OCI-LY3 (cell line): ENCODE measurements around the gene TRPC4AP.

ENCODE experiments used
- H2AFZ ChIP-seq: fragments of 200-600, 300-600 bp; shearing (Covaris generic); 2 replicates; pipeline ENCODE4 v1.6.0; 2014; ENCODE audit warnings: antibody characterized with exemption, low read depth, low read length
- H3K27ac ChIP-seq: fragments of 200-600, 300-600 bp; sonication (generic); 2 replicates; pipeline ENCODE4 v1.5.1; 2014; ENCODE audit warnings: mild to moderate bottlenecking, low read length, moderate library complexity, mixed read lengths
- H3K27me3 ChIP-seq: fragments of 200-600, 300-600 bp; sonication (generic); 2 replicates; pipeline ENCODE4 v1.6.1; 2014; ENCODE audit warnings: low read depth, low read length, mixed read lengths
- H3K36me3 ChIP-seq: fragments of 200-600, 300-600 bp; sonication (generic); replicated peaks from 2 replicates; pipeline ENCODE3; 2014; ENCODE audit warnings: low read depth, low read length, mixed read lengths
- H3K4me1 ChIP-seq: fragments of 300-600, 200-600 bp; sonication (generic); 2 replicates; pipeline ENCODE4 v1.6.1; 2014; ENCODE audit warnings: low read length, mixed read lengths
- H3K4me2 ChIP-seq: fragments of 200-600, 300-600 bp; sonication (generic); 2 replicates; pipeline ENCODE4 v1.6.1; 2014; ENCODE audit warnings: low read length, mixed read lengths
- H3K4me3 ChIP-seq: fragments of 300-600, 200-600 bp; sonication (generic); 2 replicates; pipeline ENCODE4 v1.5.1; 2014; ENCODE audit warnings: antibody characterized with exemption, mild to moderate bottlenecking, low read length, moderate library complexity
- H3K79me2 ChIP-seq: fragments of 300-600, 200-600 bp; shearing (Covaris generic); 2 replicates; pipeline ENCODE4 v1.6.1; 2014; ENCODE audit warnings: mild to moderate bottlenecking, low read length, mixed read lengths
- H3K9ac ChIP-seq: fragments of 300-600, 200-600 bp; shearing (Covaris generic); 2 replicates; pipeline ENCODE4 v1.6.0; 2014; ENCODE audit warnings: mild to moderate bottlenecking, low read length, moderate library complexity
- H3K9me3 ChIP-seq: fragments of 200-600, 300-600 bp; shearing (Covaris generic); 2 replicates; pipeline ENCODE4 v1.6.1; 2014; ENCODE audit warnings: low read length, mixed read lengths; ENCODE audit not compliant: insufficient read depth
- H4K20me1 ChIP-seq: fragments of 200-600, 300-600 bp; sonication (generic); 2 replicates; pipeline ENCODE4 v1.6.1; 2016; ENCODE audit warnings: low read length, mixed read lengths; ENCODE audit not compliant: insufficient read depth
- CTCF ChIP-seq: fragments of 200-600, 300-600 bp; sonication (generic); IDR thresholded peaks from 2 replicates; pipeline ENCODE4 v1.5.1; 2014; ENCODE audit warnings: antibody characterized with exemption, low read length, low read depth
- EZH2phosphoT487 ChIP-seq: fragments of 200-600 bp; shearing (Covaris generic); IDR thresholded peaks from 2 replicates; pipeline ENCODE4 v1.6.1; 2018; ENCODE audit warnings: antibody characterized with exemption, mixed run types, low read depth

The TRPC4AP gene

GRCh38 chr20:34965051-34965450, 127.6 kb downstream of the TRPC4AP start:
- no peaks in the 10 kb centered on the region for H3K36me3 ChIP-seq
- no peak overlapping the region for H3K4me3 ChIP-seq
- no peak overlapping the region for H3K27ac ChIP-seq
- H2AFZ ChIP-seq: no peak overlapping the region
- no peak overlapping the region for H3K9ac ChIP-seq
- TF ChIP-seq EZH2phosphoT487: no peak
- no peak for TF ChIP-seq CTCF
- H3K27me3 ChIP-seq: no peaks in the 10 kb centered on the region
- H3K79me2 ChIP-seq: no peaks in the 10 kb centered on the region
- no peaks in the 10 kb centered on the region for H3K9me3 ChIP-seq
- peaks cover 4% of the 10 kb centered on the region for H3K4me1 ChIP-seq
- no peaks in the 10 kb centered on the region for H4K20me1 ChIP-seq
- no peak overlapping the region for H3K4me2 ChIP-seq

DNA sequence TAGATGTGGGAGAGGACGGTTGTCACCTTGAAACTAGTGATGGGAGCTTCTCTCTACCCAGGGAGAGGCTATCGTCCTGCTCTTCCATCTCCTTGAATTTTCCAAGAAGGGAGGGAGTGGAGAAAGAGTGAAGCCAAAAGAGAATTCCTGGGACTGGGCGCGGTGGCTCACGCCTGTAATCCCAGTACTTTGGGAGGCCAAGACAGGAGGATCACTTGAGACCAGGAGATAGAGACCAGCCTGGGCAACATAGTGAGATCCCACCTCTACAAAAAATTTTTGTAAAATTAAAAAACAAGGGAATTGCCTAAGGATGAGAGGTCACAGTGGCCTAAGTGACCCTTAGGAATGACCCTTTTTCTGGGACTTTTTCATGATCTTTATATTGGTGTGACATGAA, 128.1 kb downstream of the TRPC4AP start:
- Histone ChIP-seq H3K36me3 (no peaks in the 10 kb centered on the region), H3K4me2 (no peak overlapping the region), H3K4me3 (no peak overlapping the region), H3K27me3 (no peaks in the 10 kb centered on the region), H3K9ac (no peak overlapping the region), H3K9me3 (no peaks in the 10 kb centered on the region), H3K4me1 (peaks cover 4% of the 10 kb centered on the region), H3K79me2 (no peaks in the 10 kb centered on the region), H3K27ac (no peak overlapping the region), H2AFZ (no peak overlapping the region), H4K20me1 (no peaks in the 10 kb centered on the region)
- TF ChIP-seq CTCF (no peak), EZH2phosphoT487 (no peak)

DNA sequence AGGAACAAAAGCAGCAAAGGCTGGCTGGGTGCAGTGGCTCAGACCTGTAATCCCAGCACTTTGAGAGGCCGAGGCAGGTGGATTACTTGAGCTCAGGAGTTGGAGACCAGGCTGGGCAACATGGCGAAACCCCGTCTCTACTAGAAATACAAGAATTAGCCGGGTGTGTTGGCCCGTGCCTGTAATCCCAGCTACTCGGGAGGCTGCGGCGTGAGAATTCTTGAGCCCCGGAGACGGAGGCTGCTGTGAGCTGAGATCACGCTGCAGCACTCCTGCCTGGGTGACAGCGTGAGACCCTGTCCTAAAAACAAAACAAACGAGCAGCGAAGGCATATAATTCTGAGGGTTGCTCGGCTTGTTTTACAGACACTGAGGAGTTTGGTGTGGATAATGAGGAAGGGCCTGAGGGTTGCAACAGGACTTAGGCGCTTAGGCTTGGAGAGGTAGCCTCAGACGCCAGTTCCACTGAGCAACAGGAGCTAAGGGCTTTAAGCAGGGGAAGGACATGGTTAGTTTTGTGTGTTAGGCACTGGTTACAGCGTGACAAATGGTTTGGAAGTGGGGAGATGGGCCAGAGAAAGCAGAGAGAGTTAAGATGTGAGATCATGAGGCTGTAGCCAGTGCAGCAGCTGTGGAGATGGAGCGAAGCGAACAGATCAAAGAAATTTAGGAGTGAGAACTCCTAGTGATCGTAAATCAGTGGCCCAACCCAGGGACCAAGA, 135.7 kb downstream of the TRPC4AP start:
- Histone ChIP-seq H3K36me3 (no peaks in the 10 kb centered on the region), H4K20me1 (no peaks in the 10 kb centered on the region), H3K9me3 (no peaks in the 10 kb centered on the region), H2AFZ (no peak overlapping the region), H3K4me3 (no peak overlapping the region), H3K79me2 (peaks cover 7% of the 10 kb centered on the region), H3K9ac (peak overlapping the region; percentile 81; the same call in 1 of the 2 replicates), H3K4me2 (no peak overlapping the region), H3K27me3 (no peaks in the 10 kb centered on the region), H3K27ac (no peak overlapping the region), H3K4me1 (peaks cover 14% of the 10 kb centered on the region)
- TF ChIP-seq EZH2phosphoT487 (no peak), CTCF (no peak)

DNA sequence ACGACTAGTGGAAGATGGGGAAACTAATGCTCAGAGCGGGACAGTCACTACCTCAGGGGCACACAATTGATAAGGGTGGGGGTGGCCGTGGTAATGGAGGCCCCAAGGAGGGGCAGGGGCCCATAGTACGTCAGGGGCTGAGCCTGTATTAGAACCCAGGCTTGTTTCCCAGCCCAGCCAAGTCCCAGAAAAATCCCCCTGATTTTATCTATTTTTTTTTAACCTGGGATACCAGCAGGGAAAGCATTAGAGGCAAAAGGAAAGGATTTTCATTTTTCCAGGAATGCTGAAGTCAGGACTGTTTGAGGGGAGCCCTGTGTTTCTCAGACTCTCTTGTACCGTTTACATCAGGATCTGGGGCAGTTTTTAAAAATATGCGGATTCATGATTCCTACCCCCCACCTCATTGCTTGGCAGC, 136.6 kb downstream of the TRPC4AP start:
- Histone ChIP-seq H3K27ac (peak overlapping the region; percentile 61), H3K36me3 (no peaks in the 10 kb centered on the region), H3K4me1 (peaks cover 14% of the 10 kb centered on the region), H3K9ac (peak overlapping the region; percentile 81), H4K20me1 (no peaks in the 10 kb centered on the region), H3K4me3 (peak overlapping the region; percentile 77), H3K9me3 (no peaks in the 10 kb centered on the region), H3K4me2 (peak overlapping the region; percentile 74), H3K79me2 (peaks cover 7% of the 10 kb centered on the region), H3K27me3 (no peaks in the 10 kb centered on the region), H2AFZ (peak overlapping the region; percentile 78)
- no peak for TF ChIP-seq EZH2phosphoT487
